MG63 (cell line): Measurements from ENCODE around the gene ZSCAN12. TPM values are rescaled to one million over a fixed set of nuclear protein-coding genes. Genes with fewer than 3 reads are reported as not detected.
"Not testable (repeated sequence)": the region's sequence is repeated elsewhere in the genome, so short reads cannot be mapped to it uniquely, and the experiment has no call there.

ENCODE experiments used
- DNase-seq: peaks from one replicate; pipeline ENCODE4 v3.0.0-alpha.2; 2020
- H3K27me3 ChIP-seq: fragments of 250-450 bp; sonication (Bioruptor Pico); 2 replicates; pipeline ENCODE4 v1.5.1; 2020; ENCODE audit warnings: mild to moderate bottlenecking, moderate library complexity
- H3K36me3 ChIP-seq: fragments of 250-450 bp; sonication (Bioruptor Pico); 2 replicates; pipeline ENCODE4 v1.5.1; 2020; ENCODE audit warnings: mild to moderate bottlenecking, moderate library complexity
- H3K4me3 ChIP-seq: fragments of 250-450 bp; sonication (Bioruptor Pico); 2 replicates; pipeline ENCODE4 v1.5.1; 2020; ENCODE audit warnings: mild to moderate bottlenecking, moderate library complexity
- H3K9me3 ChIP-seq: fragments of 250-450 bp; sonication (Bioruptor Pico); 2 replicates; pipeline ENCODE4 v1.5.1; 2020; ENCODE audit warnings: mild to moderate bottlenecking, moderate library complexity
- total RNA-seq: library from RNA; depleted of rRNA; stranded (reverse); fragments of >200 nt; shearing (Covaris generic); gene quantifications from 2 replicates; pipeline ENCODE4 v1.2.3, GENCODE V29; 2014; ENCODE audit warnings: low replicate concordance

The ZSCAN12 gene
- total RNA-seq, 1 experiment from 2014 or later: 0.95 TPM

GRCh38 chr6:28369463-28369862 is 30.1 kb downstream of the ZSCAN12 start:
- no peak for DNase-seq
- Histone ChIP-seq H3K36me3 (no peaks in the 10 kb centered on the region), H3K4me3 (no peak overlapping the region), H3K27me3 (no peaks in the 10 kb centered on the region), H3K9me3 (no peaks in the 10 kb centered on the region)

GRCh38 chr6:28368522-28368921 is 31.0 kb downstream of the ZSCAN12 start:
- DNase-seq: no peak
- H3K36me3 ChIP-seq: no peaks in the 10 kb centered on the region
- no peaks in the 10 kb centered on the region for H3K9me3 ChIP-seq
- no peak overlapping the region for H3K4me3 ChIP-seq
- H3K27me3 ChIP-seq: no peaks in the 10 kb centered on the region

GRCh38 chr6:28365590-28365989 is 34.0 kb downstream of the ZSCAN12 start:
- DNase-seq, H3K4me3 ChIP-seq, H3K36me3 ChIP-seq, H3K27me3 ChIP-seq, H3K9me3 ChIP-seq: not testable (repeated sequence)

GRCh38 chr6:28360961-28361360 is 38.6 kb downstream of the ZSCAN12 start:
- DNase-seq: no peak

GRCh38 chr6:28359562-28359961 is 40.0 kb downstream of the ZSCAN12 start:
- H3K36me3 ChIP-seq, H3K9me3 ChIP-seq, DNase-seq: not testable (repeated sequence)

More at GRCh38 chr6:28360961-28361360, 38.6 kb downstream of the ZSCAN12 start:
- Histone ChIP-seq H3K36me3 (no peaks in the 10 kb centered on the region), H3K9me3 (no peaks in the 10 kb centered on the region), H3K4me3 (no peak overlapping the region), H3K27me3 (no peaks in the 10 kb centered on the region)

GRCh38 chr6:28357036-28357435 is 42.5 kb downstream of the ZSCAN12 start:
- Histone ChIP-seq H3K27me3 (no peaks in the 10 kb centered on the region), H3K9me3 (no peaks in the 10 kb centered on the region), H3K36me3 (no peaks in the 10 kb centered on the region), H3K4me3 (no peak overlapping the region)
- DNase-seq: no peak

More at GRCh38 chr6:28359562-28359961, 40.0 kb downstream of the ZSCAN12 start:
- not testable (repeated sequence) for H3K4me3 ChIP-seq, H3K27me3 ChIP-seq

GRCh38 chr6:28356666-28357020 is 42.9 kb downstream of the ZSCAN12 start:
- no peak overlapping the region for H3K4me3 ChIP-seq
- no peak for DNase-seq
- H3K36me3 ChIP-seq: no peaks in the 10 kb centered on the region
- H3K27me3 ChIP-seq: no peaks in the 10 kb centered on the region
- H3K9me3 ChIP-seq: no peaks in the 10 kb centered on the region

- no peaks in the 10 kb centered on the region for H3K27me3 ChIP-seq
- no peaks in the 10 kb centered on the region for H3K36me3 ChIP-seq
- peak; percentile 56 for DNase-seq
- H3K4me3 ChIP-seq: peak overlapping the region; percentile 54
- H3K9me3 ChIP-seq: no peaks in the 10 kb centered on the region
Measured at GRCh38 chr6:28355743-28356665, 43.5 kb downstream of the ZSCAN12 start.

- no peaks in the 10 kb centered on the region for H3K36me3 ChIP-seq
- no peaks in the 10 kb centered on the region for H3K27me3 ChIP-seq
- no peak for DNase-seq
- H3K4me3 ChIP-seq: peak overlapping the region; percentile 54
- no peaks in the 10 kb centered on the region for H3K9me3 ChIP-seq
Measured at GRCh38 chr6:28354688-28355554, 44.6 kb downstream of the ZSCAN12 start.

GRCh38 chr6:28353981-28354676 is 45.4 kb downstream of the ZSCAN12 start:
- H3K27me3 ChIP-seq: no peaks in the 10 kb centered on the region
- peak; percentile 95 for DNase-seq
- H3K9me3 ChIP-seq: no peaks in the 10 kb centered on the region
- no peaks in the 10 kb centered on the region for H3K36me3 ChIP-seq
- peak overlapping the region; percentile 39 for H3K4me3 ChIP-seq

- no peak for DNase-seq
- Histone ChIP-seq H3K36me3 (no peaks in the 10 kb centered on the region), H3K4me3 (peak overlapping the region; percentile 39), H3K9me3 (no peaks in the 10 kb centered on the region), H3K27me3 (no peaks in the 10 kb centered on the region)
Measured at GRCh38 chr6:28353356-28353755, 46.2 kb downstream of the ZSCAN12 start.

GRCh38 chr6:28351493-28351925 is 48.0 kb downstream of the ZSCAN12 start:
- no peak overlapping the region; the same call in 1 of the 2 replicates for H3K4me3 ChIP-seq

GRCh38 chr6:28351087-28351486 is 48.5 kb downstream of the ZSCAN12 start:
- H3K27me3 ChIP-seq: no peaks in the 10 kb centered on the region
- H3K4me3 ChIP-seq: peak overlapping the region; percentile 68; the same call in 1 of the 2 replicates
- H3K36me3 ChIP-seq: no peaks in the 10 kb centered on the region
- DNase-seq: no peak
- H3K9me3 ChIP-seq: no peaks in the 10 kb centered on the region

More at GRCh38 chr6:28351493-28351925, 48.0 kb downstream of the ZSCAN12 start:
- DNase-seq: no peak
- Histone ChIP-seq H3K27me3 (no peaks in the 10 kb centered on the region), H3K9me3 (no peaks in the 10 kb centered on the region), H3K36me3 (no peaks in the 10 kb centered on the region)

GRCh38 chr6:28349892-28350737 is 49.4 kb downstream of the ZSCAN12 start, which contains the start of gene ZKSCAN3:
Gene ZKSCAN3, plus strand, starts transcription at chr6:28349947. Its CDS starts 9,640 bp downstream, at chr6:28359587.
- Histone ChIP-seq H3K4me3 (peak within 1 kb of the TSS; percentile 68), H3K9me3 (no peaks in the 10 kb centered on the region), H3K36me3 (no peaks in the 10 kb centered on the region), H3K27me3 (no peaks in the 10 kb centered on the region)
- peak; percentile 78 for DNase-seq

GRCh38 chr6:28349344-28349891 is 50.1 kb downstream of the ZSCAN12 start:
- H3K9me3 ChIP-seq: no peaks in the 10 kb centered on the region
- H3K36me3 ChIP-seq: no peaks in the 10 kb centered on the region
- H3K4me3 ChIP-seq: peak overlapping the region; percentile 68
- no peak for DNase-seq
- no peaks in the 10 kb centered on the region for H3K27me3 ChIP-seq
